Gastroesophageal sphincter (tissue), 4 donors: ENCODE results near the gene IL3. TPM values are rescaled to one million over a fixed set of nuclear protein-coding genes. Genes with fewer than 3 reads are reported as not detected.

ENCODE experiments used
- ATAC-seq: fragments of 150-250 bp; one replicate; pipeline ENCODE4 v1.9.1; 2016; ENCODE audit warnings: mild to moderate bottlenecking, moderate library complexity
- H3K27ac ChIP-seq, 4 donors: fragments of 200-600 bp; sonication (generic) in 3 of 4; 1 replicate in 3 of 4; 2 replicates in 1 of 4; pipeline ENCODE4 v1.5.1; 2016 to 2019
- H3K27me3 ChIP-seq: fragments of 200-600 bp; sonication (generic); one replicate; pipeline ENCODE4 v1.5.1; 2019
- H3K36me3 ChIP-seq, 2 donors: fragments of 200-600 bp; sonication (generic); one replicate each; pipeline ENCODE4 v1.5.1; 2019; ENCODE audit warnings: control low read depth in 1 of 2
- H3K4me1 ChIP-seq, 3 donors: fragments of 200-600 bp; sonication (generic); 1 replicate in 2 of 3; 2 replicates in 1 of 3; pipeline ENCODE4 v1.5.1; 2016 to 2019; ENCODE audit warnings: control low read depth in 2 of 3
- H3K4me3 ChIP-seq, 2 donors: fragments of 200-600 bp; sonication (generic); one replicate each; pipeline ENCODE4 v1.5.1; 2019; ENCODE audit warnings: mild to moderate bottlenecking in 1 of 2, moderate library complexity in 1 of 2
- H3K9me3 ChIP-seq, 3 donors: fragments of 200-600 bp; sonication (generic); one replicate each; pipeline ENCODE4 v1.5.1; 2017 to 2019; ENCODE audit warnings: control low read depth in 2 of 3
- CTCF ChIP-seq, 4 experiments: fragments of 200-600 bp in 2 of 4; fragments of 450-650 bp in 2 of 4; sonication (generic) in 1 of 4; IDR thresholded peaks; one replicate each; pipeline ENCODE4 v1.5.1; 2017 to 2019; ENCODE audit warnings: antibody characterized with exemption in 4 of 4, mild to moderate bottlenecking in 2 of 4, moderate library complexity in 2 of 4
- EP300 ChIP-seq: sonication (generic); formaldehyde crosslinking; IDR thresholded peaks from one replicate; pipeline ENCODE4 v1.6.1; 2017; ENCODE audit warnings: antibody characterized with exemption, mild to moderate bottlenecking
- POLR2A ChIP-seq, 2 donors: fragments of 450-650 bp; IDR thresholded peaks; one replicate each; pipeline ENCODE4 v1.6.1; 2017; ENCODE audit warnings: antibody characterized with exemption in 2 of 2, mild to moderate bottlenecking in 2 of 2, moderate library complexity in 1 of 2
- POLR2AphosphoS5 ChIP-seq: sonication (generic); formaldehyde crosslinking; IDR thresholded peaks from one replicate; pipeline ENCODE4 v1.6.1; 2017; ENCODE audit warnings: antibody characterized with exemption
- WGBS, 2 donors: methylation state at CpG; one replicate each; pipeline ENCODE4 v1.1.5; 2018; ENCODE audit warnings: low coverage in 1 of 2; 5-methylcytosine and 5-hydroxymethylcytosine counted together
- total RNA-seq, 4 donors: library from RNA; depleted of rRNA; stranded (reverse); fragments of >200 nt; gene quantifications; one replicate each; pipeline ENCODE4 v1.1.0, GENCODE V29; 2016

The IL3 gene
- total RNA-seq, 4 donors from 2014 or later: not detected

- 46 to 100% methylated on average over 1 to 3 of the region's 5 CpGs for WGBS, 2 donors
- peaks cover 0 to 20% (median 8%) of the 10 kb centered on the region in 3 donors for H3K4me1 ChIP-seq
- ATAC-seq: no peak
- H3K27me3 ChIP-seq: peaks cover 42% of the 10 kb centered on the region
- H3K36me3 ChIP-seq: no peaks in the 10 kb centered on the region
- no peaks in the 10 kb centered on the region for H3K9me3 ChIP-seq
- TF ChIP-seq CTCF (IDR thresholded peaks at IDR 0.05) (no peak), POLR2A (IDR thresholded peaks at IDR 0.05) (no peak), EP300 (no peak), POLR2AphosphoS5 (no peak)
- no peak overlapping the region for H3K4me3 ChIP-seq
- H3K27ac ChIP-seq: no peak overlapping the region
Observed at GRCh38 chr5:132013006-132013689, 47.3 kb upstream of the IL3 start.

- no peak for ATAC-seq
- WGBS, 2 donors: 83% methylated on average over 1 of the region's 2 CpGs; no CpG with 5 or more reads in 1 of the 2 donors
- no peak overlapping the region for H3K4me3 ChIP-seq
- H3K36me3 ChIP-seq: no peaks in the 10 kb centered on the region
- no peaks in the 10 kb centered on the region for H3K9me3 ChIP-seq
- H3K27me3 ChIP-seq: peaks cover 44% of the 10 kb centered on the region
- no peak for TF ChIP-seq POLR2A (IDR thresholded peaks at IDR 0.05)
- no peak overlapping the region for H3K27ac ChIP-seq
- H3K4me1 ChIP-seq: peaks cover 0 to 19% (median 8%) of the 10 kb centered on the region in 3 donors
Observed at GRCh38 chr5:132013711-132014110, 46.7 kb upstream of the IL3 start.

GRCh38 chr5:132016721-132017250, 43.7 kb upstream of the IL3 start:
- peaks cover 0 to 6% (median 3%) of the 10 kb centered on the region in 3 donors for H3K4me1 ChIP-seq
- no peak overlapping the region for H3K4me3 ChIP-seq
- WGBS, 2 donors: 61 to 90% methylated on average over 2 to 3 of the region's 3 CpGs
- peaks cover 32% of the 10 kb centered on the region for H3K27me3 ChIP-seq
- no peak overlapping the region for H3K27ac ChIP-seq
- TF ChIP-seq POLR2A (IDR thresholded peaks at IDR 0.05): no peak
- no peak for TF ChIP-seq POLR2AphosphoS5
- TF ChIP-seq EP300: no peak
- TF ChIP-seq CTCF (IDR thresholded peaks at IDR 0.05): no peak
- no peak for ATAC-seq
- H3K9me3 ChIP-seq: no peaks in the 10 kb centered on the region
- no peaks in the 10 kb centered on the region for H3K36me3 ChIP-seq

GRCh38 chr5:132017316-132017715, 43.1 kb upstream of the IL3 start:
- peaks cover 0 to under 1% (median 0%) of the 10 kb centered on the region in 3 donors for H3K4me1 ChIP-seq
- ATAC-seq: no peak
- H3K36me3 ChIP-seq: no peaks in the 10 kb centered on the region
- H3K27ac ChIP-seq: no peak overlapping the region
- peaks cover 29% of the 10 kb centered on the region for H3K27me3 ChIP-seq
- H3K4me3 ChIP-seq: no peak overlapping the region
- no peaks in the 10 kb centered on the region for H3K9me3 ChIP-seq
- 31 to 46% methylated on average over 4 of the region's 4 CpGs for WGBS, 2 donors
- TF ChIP-seq EP300: no peak
- no peak for TF ChIP-seq POLR2AphosphoS5
- no peak for TF ChIP-seq POLR2A (IDR thresholded peaks at IDR 0.05)
- no peak for TF ChIP-seq CTCF (IDR thresholded peaks at IDR 0.05)

GRCh38 chr5:132017738-132018625, 42.5 kb upstream of the IL3 start:
- Histone ChIP-seq H3K4me1 (no peaks in the 10 kb centered on the region), H3K4me3 (no peak overlapping the region), H3K9me3 (no peaks in the 10 kb centered on the region), H3K36me3 (no peaks in the 10 kb centered on the region), H3K27me3 (peaks cover 29% of the 10 kb centered on the region), H3K27ac (no peak overlapping the region)
- TF ChIP-seq POLR2A (IDR thresholded peaks at IDR 0.05): no peak
- no peak for TF ChIP-seq CTCF (IDR thresholded peaks at IDR 0.05)
- TF ChIP-seq POLR2AphosphoS5: no peak
- no peak for TF ChIP-seq EP300
- 23 to 25% methylated on average over 5 to 7 of the region's 10 CpGs for WGBS, 2 donors
- ATAC-seq: no peak
